Measurements from ENCODE around the gene PI3. TPM values are rescaled to one million over a fixed set of nuclear protein-coding genes. Genes with fewer than 3 reads are reported as not detected.
A peak's percentile ranks its signal among the peaks of the same experiment; 100 is the strongest.
"Not testable (repeated sequence)": the region's sequence is repeated elsewhere in the genome, so short reads cannot be mapped to it uniquely, and the experiment has no call there.

PI3 gene
- not detected in 2 replicates for total RNA-seq
- long read RNA-seq = 0 reads

GRCh38 chr20:45174434-45175364 is at the start of gene PI3:
PI3 (plus strand) TSS chr20:45174902; CDS start chr20:45174923, 21 bp downstream.
- DNase-seq (ENCODE audit: extremely low spot score, unreplicated experiment) = no peak
- no peaks in the 10 kb centered on the region for H3K36me3 Mint-ChIP-seq (ENCODE audit: unreplicated experiment)
- no peak for TF ChIP-seq CTCF (IDR thresholded peaks at IDR 0.05)
- peaks cover 41% of the 10 kb centered on the region for H3K27me3 Mint-ChIP-seq (ENCODE audit: unreplicated experiment)
- H3K27ac Mint-ChIP-seq (ENCODE audit: unreplicated experiment) = no peak within 1 kb of the TSS
- no peak within 1 kb of the TSS for H3K4me3 Mint-ChIP-seq (ENCODE audit: unreplicated experiment)
- no peaks in the 10 kb centered on the region for H3K4me1 Mint-ChIP-seq (ENCODE audit: unreplicated experiment)
- H3K9me3 Mint-ChIP-seq (ENCODE audit: unreplicated experiment) = no peaks in the 10 kb centered on the region

- no peaks in the 10 kb centered on the region for H3K4me1 Mint-ChIP-seq (ENCODE audit: unreplicated experiment)
- peaks cover 67% of the 10 kb centered on the region for H3K27me3 Mint-ChIP-seq (ENCODE audit: unreplicated experiment)
- no peaks in the 10 kb centered on the region for H3K9me3 Mint-ChIP-seq (ENCODE audit: unreplicated experiment)
- no peak overlapping the region for H3K4me3 Mint-ChIP-seq (ENCODE audit: unreplicated experiment)
- TF ChIP-seq CTCF (IDR thresholded peaks at IDR 0.05) = no peak
- H3K27ac Mint-ChIP-seq (ENCODE audit: unreplicated experiment) = no peak overlapping the region
- no peak for DNase-seq (ENCODE audit: extremely low spot score, unreplicated experiment)
- H3K36me3 Mint-ChIP-seq (ENCODE audit: unreplicated experiment) = no peaks in the 10 kb centered on the region
Observed at GRCh38 chr20:45128099-45128498, 46.6 kb upstream of the PI3 start.

GRCh38 chr20:45136911-45137310 is 37.8 kb upstream of the PI3 start:
- Mint-ChIP-seq H3K27ac (ENCODE audit: unreplicated experiment) (no peak overlapping the region), H3K27me3 (ENCODE audit: unreplicated experiment) (peaks cover 35% of the 10 kb centered on the region), H3K36me3 (ENCODE audit: unreplicated experiment) (no peaks in the 10 kb centered on the region), H3K9me3 (ENCODE audit: unreplicated experiment) (no peaks in the 10 kb centered on the region), H3K4me3 (ENCODE audit: unreplicated experiment) (no peak overlapping the region), H3K4me1 (ENCODE audit: unreplicated experiment) (no peaks in the 10 kb centered on the region)
- DNase-seq (ENCODE audit: extremely low spot score, unreplicated experiment) = no peak
- no peak for TF ChIP-seq CTCF (IDR thresholded peaks at IDR 0.05)

- no peaks in the 10 kb centered on the region for H3K36me3 Mint-ChIP-seq (ENCODE audit: unreplicated experiment)
- H3K9me3 Mint-ChIP-seq (ENCODE audit: unreplicated experiment) = no peaks in the 10 kb centered on the region
- H3K27ac Mint-ChIP-seq (ENCODE audit: unreplicated experiment) = no peak overlapping the region
- H3K4me3 Mint-ChIP-seq (ENCODE audit: unreplicated experiment) = no peak overlapping the region
- peaks cover 29% of the 10 kb centered on the region for H3K27me3 Mint-ChIP-seq (ENCODE audit: unreplicated experiment)
- no peak for DNase-seq (ENCODE audit: extremely low spot score, unreplicated experiment)
- TF ChIP-seq CTCF (IDR thresholded peaks at IDR 0.05) = peak; percentile 50
- H3K4me1 Mint-ChIP-seq (ENCODE audit: unreplicated experiment) = no peaks in the 10 kb centered on the region
Observed at GRCh38 chr20:45138561-45139300, 36.0 kb upstream of the PI3 start.

GRCh38 chr20:45139733-45140375 is 34.8 kb upstream of the PI3 start:
- not testable (repeated sequence) for H3K36me3 Mint-ChIP-seq (ENCODE audit: unreplicated experiment); H3K4me3 Mint-ChIP-seq (ENCODE audit: unreplicated experiment); DNase-seq (ENCODE audit: extremely low spot score, unreplicated experiment); H3K4me1 Mint-ChIP-seq (ENCODE audit: unreplicated experiment); H3K9me3 Mint-ChIP-seq (ENCODE audit: unreplicated experiment); H3K27ac Mint-ChIP-seq (ENCODE audit: unreplicated experiment)
- H3K27me3 Mint-ChIP-seq (ENCODE audit: unreplicated experiment) = peaks cover 30% of the 10 kb centered on the region
